CD14-positive monocyte (primary cell): ENCODE results near the gene KRTAP12-4. TPM values are rescaled to one million over a fixed set of nuclear protein-coding genes. Genes with fewer than 3 reads are reported as not detected.

Experiments
- DNase-seq, 3 donors: peaks; one replicate each; pipeline ENCODE4 v3.0.0-alpha.2; 2011 to 2022
- H2AFZ ChIP-seq: 2 replicates; pipeline ENCODE4 v1.6.0; 2012; ENCODE audit warnings: mild to moderate bottlenecking, low read depth, low read length, inconsistent platforms; ENCODE audit not compliant: insufficient read depth, poor library complexity, severe bottlenecking
- H3K27ac ChIP-seq, 2 donors: 1 replicate in 1 of 2; 2 replicates in 1 of 2; pipeline ENCODE4 v1.5.1; 2012 to 2013; ENCODE audit warnings: low read length in 2 of 2, control low read depth in 1 of 2, inconsistent platforms in 1 of 2, low read depth in 1 of 2, mild to moderate bottlenecking in 1 of 2
- H3K27me3 ChIP-seq, 2 donors: one replicate each; pipeline versions ENCODE4 v1.6.0 to v1.6.1; 2011 to 2013; ENCODE audit warnings: low read length in 2 of 2; ENCODE audit not compliant: control insufficient read depth in 2 of 2, insufficient read depth in 2 of 2
- H3K36me3 ChIP-seq, 2 donors: replicated peaks in 1 of 2; 1 replicate in 1 of 2; 2 replicates in 1 of 2; pipeline versions ENCODE4 v1.5.1 to v1.6.1; 2012 to 2013; ENCODE audit warnings: low read length in 2 of 2, control low read depth in 1 of 2, inconsistent platforms in 1 of 2, mild to moderate bottlenecking in 1 of 2; ENCODE audit not compliant: insufficient read depth in 2 of 2, control insufficient read depth in 1 of 2
- H3K4me1 ChIP-seq, 2 donors: 1 replicate in 1 of 2; 2 replicates in 1 of 2; pipeline versions ENCODE4 v1.5.1 to v1.6.1; 2012 to 2013; ENCODE audit warnings: low read length in 2 of 2, control low read depth in 1 of 2, inconsistent platforms in 1 of 2, mild to moderate bottlenecking in 1 of 2, moderate library complexity in 1 of 2; ENCODE audit not compliant: insufficient read depth in 2 of 2, control insufficient read depth in 1 of 2
- H3K4me2 ChIP-seq: replicated peaks from 2 replicates; pipeline ENCODE3; 2012; ENCODE audit warnings: low read length, moderate library complexity, mild to moderate bottlenecking; ENCODE audit not compliant: poor library complexity, severe bottlenecking; ENCODE audit errors: extremely low read depth
- H3K4me3 ChIP-seq, 3 experiments: fragments of 200-600 bp in 1 of 3; sonication (generic) in 1 of 3; replicated peaks in 1 of 3; 1 replicate in 2 of 3; 2 replicates in 1 of 3; pipeline ENCODE4 v1.5.1; 2011 to 2013; ENCODE audit warnings: low read length in 3 of 3, mild to moderate bottlenecking in 3 of 3, control low read depth in 2 of 3, low read depth in 2 of 3, inconsistent platforms in 1 of 3, moderate library complexity in 1 of 3
- H3K79me2 ChIP-seq: 2 replicates; pipeline ENCODE4 v1.6.0; 2012; ENCODE audit warnings: mild to moderate bottlenecking, control low read depth, inconsistent platforms, low read length, moderate library complexity; ENCODE audit not compliant: insufficient read depth
- H3K9ac ChIP-seq: 2 replicates; pipeline ENCODE4 v1.6.0; 2017; ENCODE audit warnings: low read length, mild to moderate bottlenecking; ENCODE audit not compliant: insufficient read depth, poor library complexity, severe bottlenecking
- H3K9me3 ChIP-seq, 2 donors: replicated peaks in 1 of 2; 1 replicate in 1 of 2; 2 replicates in 1 of 2; pipeline versions ENCODE4 v1.5.1 to v1.6.1; 2012 to 2013; ENCODE audit warnings: low read length in 2 of 2, control low read depth in 1 of 2; ENCODE audit not compliant: control insufficient read depth in 1 of 2, insufficient read depth in 1 of 2
- H4K20me1 ChIP-seq: 2 replicates; pipeline ENCODE4 v1.6.0; 2012; ENCODE audit warnings: mild to moderate bottlenecking, low read length, control low read depth, moderate library complexity; ENCODE audit not compliant: insufficient read depth
- H3K27ac Mint-ChIP-seq, 7 donors: one replicate each; pipeline ENCODE4 v1.8.0; 2020; ENCODE audit warnings: mild to moderate bottlenecking in 7 of 7, mixed read lengths in 7 of 7, moderate library complexity in 6 of 7, inconsistent platforms in 2 of 7
- H3K27me3 Mint-ChIP-seq, 3 donors: one replicate each; pipeline ENCODE4 v1.8.0; 2021 to 2022; ENCODE audit warnings: low read depth in 3 of 3, mild to moderate bottlenecking in 3 of 3, mixed read lengths in 3 of 3, moderate library complexity in 3 of 3, inconsistent platforms in 1 of 3
- H3K36me3 Mint-ChIP-seq, 2 donors: one replicate each; pipeline ENCODE4 v1.8.0; 2020; ENCODE audit warnings: mixed read lengths in 2 of 2, inconsistent platforms in 1 of 2, mild to moderate bottlenecking in 1 of 2
- H3K4me1 Mint-ChIP-seq: one replicate; pipeline ENCODE4 v1.8.0; 2020; ENCODE audit warnings: mild to moderate bottlenecking, mixed read lengths
- H3K4me3 Mint-ChIP-seq, 2 donors: one replicate each; pipeline ENCODE4 v1.8.0; 2020; ENCODE audit warnings: mild to moderate bottlenecking in 2 of 2, mixed read lengths in 2 of 2, moderate library complexity in 1 of 2
- H3K9me3 Mint-ChIP-seq, 7 donors: one replicate each; pipeline ENCODE4 v1.8.0; 2020 to 2022; ENCODE audit warnings: mixed read lengths in 7 of 7, mild to moderate bottlenecking in 6 of 7, moderate library complexity in 6 of 7, inconsistent platforms in 2 of 7
- CTCF ChIP-seq: fragments of 200-600 bp; IDR thresholded peaks from one replicate; pipeline ENCODE4 v1.8.0; 2022; ENCODE audit warnings: antibody characterized with exemption, mild to moderate bottlenecking
- WGBS: methylation state at CpG from one replicate; pipeline ENCODE4 v1.1.5; 2013; ENCODE audit warnings: missing lambda C conversion rate; ENCODE audit not compliant: insufficient coverage; 5-methylcytosine and 5-hydroxymethylcytosine counted together
- intact Hi-C, 2 donors: fragments of 100-400 bp; cut with micrococcal nuclease; formaldehyde crosslinking; loops; one replicate each; pipeline versions ENCODE4 v1.15.0 to v1.15.1; 2023
- polyA plus RNA-seq, 3 donors: library from polyadenylated mRNA; depleted of rRNA in 1 of 3; unstranded in 2 of 3; stranded (reverse) in 1 of 3; fragments of 300-500 nt in 2 of 3; fragments of >200 nt in 1 of 3; fragmentation: Illumina TruSeq in 2 of 3; gene quantifications; 1 replicate in 2 of 3; 2 replicates in 1 of 3; pipeline ENCODE4 v1.2.3, GENCODE V29; 2012 to 2021

KRTAP12-4 gene
- polyA plus RNA-seq, 3 donors: not detected

GRCh38 chr21:44617071-44617501 lies 37.4 kb downstream of the KRTAP12-4 start:
- H3K4me2 ChIP-seq: no peak overlapping the region
- no peak for TF ChIP-seq CTCF
- 83% methylated on average over 7 of the region's 8 CpGs for WGBS
- Mint-ChIP-seq H3K36me3 (no peaks in the 10 kb centered on the region), H3K4me1 (peaks cover 10% of the 10 kb centered on the region), H3K4me3 (no peak overlapping the region), H3K27ac (no peak overlapping the region), H3K27me3 (peaks cover 4 to 12% (median 7%) of the 10 kb centered on the region in 3 donors), H3K9me3 (peaks cover 14 to 27% (median 18%) of the 10 kb centered on the region in 7 donors)
- H2AFZ ChIP-seq: no peak overlapping the region
- intact Hi-C loops: no loop called here
- H3K27ac ChIP-seq: no peak overlapping the region
- H3K27me3 ChIP-seq: no peaks in the 10 kb centered on the region
- H3K4me1 ChIP-seq: no peaks in the 10 kb centered on the region
- no peak for DNase-seq
- no peaks in the 10 kb centered on the region for H4K20me1 ChIP-seq
- H3K79me2 ChIP-seq: no peaks in the 10 kb centered on the region
- no peaks in the 10 kb centered on the region for H3K36me3 ChIP-seq
- H3K9me3 ChIP-seq: peaks cover 7 to 11% of the 10 kb centered on the region in 2 donors
- H3K4me3 ChIP-seq: no peak overlapping the region
- no peak overlapping the region for H3K9ac ChIP-seq

- no peaks in the 10 kb centered on the region for H3K27me3 ChIP-seq
- peaks cover 10% of the 10 kb centered on the region for H3K4me1 Mint-ChIP-seq
- no peaks in the 10 kb centered on the region for H4K20me1 ChIP-seq
- WGBS: 90% methylated on average over 16 of the region's 16 CpGs
- H3K27ac Mint-ChIP-seq: no peak overlapping the region
- H3K4me1 ChIP-seq: no peaks in the 10 kb centered on the region
- no peak overlapping the region for H3K27ac ChIP-seq
- intact Hi-C loops: no loop called here
- no peak overlapping the region for H2AFZ ChIP-seq
- H3K36me3 Mint-ChIP-seq: no peaks in the 10 kb centered on the region
- no peak overlapping the region for H3K9ac ChIP-seq
- DNase-seq: no peak
- no peaks in the 10 kb centered on the region for H3K36me3 ChIP-seq
- no peak overlapping the region for H3K4me3 Mint-ChIP-seq
- peaks cover 17 to 29% (median 23%) of the 10 kb centered on the region in 7 donors for H3K9me3 Mint-ChIP-seq
- H3K4me2 ChIP-seq: no peak overlapping the region
- no peaks in the 10 kb centered on the region for H3K79me2 ChIP-seq
- H3K4me3 ChIP-seq: no peak overlapping the region
- H3K27me3 Mint-ChIP-seq: peaks cover 3 to 12% (median 4%) of the 10 kb centered on the region in 3 donors
- no peak for TF ChIP-seq CTCF
- peaks cover 11 to 16% of the 10 kb centered on the region in 2 donors for H3K9me3 ChIP-seq
Measured at GRCh38 chr21:44616591-44616926, 37.9 kb downstream of the KRTAP12-4 start.
